IMR-90 (cell line): ENCODE measurements around the gene MAJIN. TPM values are rescaled to one million over a fixed set of nuclear protein-coding genes. Genes with fewer than 3 reads are reported as not detected.

ENCODE experiments used
- ATAC-seq: fragments of 200-7000 bp; cut with Tn5 transposase; 2 replicates; pipeline ENCODE4 v1.9.1; 2020; ENCODE audit warnings: low read depth, mild to moderate bottlenecking, moderate library complexity
- BruUV-seq: library from RNA; stranded (reverse); fragments of 400-500 nt; replicated peaks from 2 replicates; lab custom pipeline; 2021; lab: Mats Ljungman, UMichigan
- CTCF ChIA-PET: fragments of 300-600 bp; formaldehyde crosslinking; extraction: SDS; loops from one replicate; lab custom pipeline; 2021; ENCODE audit warnings: antibody characterized with exemption; lab: Yijun Ruan, JAX
- POLR2A ChIA-PET: fragments of 300-600 bp; sonication (Branson Sonifier 250); formaldehyde crosslinking; loops from one replicate; lab custom pipeline; 2022; ENCODE audit warnings: antibody characterized with exemption; ENCODE audit not compliant: unreplicated experiment; lab: Charles Lee
- DNase-seq: peaks from one replicate; pipeline ENCODE4 v3.0.0; 2013
- H2AFZ ChIP-seq: replicated peaks from 2 replicates; pipeline ENCODE3; 2013; ENCODE audit warnings: low read length, mild to moderate bottlenecking; ENCODE audit not compliant: poor library complexity
- H2AK5ac ChIP-seq: 2 replicates; pipeline ENCODE4 v1.6.1; 2013; ENCODE audit warnings: low read depth, low read length, inconsistent platforms
- H2AK9ac ChIP-seq: replicated peaks from 2 replicates; pipeline ENCODE3; 2013; ENCODE audit warnings: mild to moderate bottlenecking, low read depth, low read length, moderate library complexity; ENCODE audit not compliant: poor library complexity
- H2BK120ac ChIP-seq: 2 replicates; pipeline ENCODE4 v1.6.1; 2013; ENCODE audit warnings: low read depth, low read length, inconsistent platforms
- H2BK15ac ChIP-seq: 3 replicates; pipeline ENCODE4 v1.6.1; 2013; ENCODE audit warnings: low read depth, low read length, inconsistent platforms
- H2BK20ac ChIP-seq: 2 replicates; pipeline ENCODE4 v1.6.1; 2013; ENCODE audit warnings: low read depth, mild to moderate bottlenecking, inconsistent platforms, low read length, moderate library complexity
- H2BK5ac ChIP-seq: 2 replicates; pipeline ENCODE4 v1.6.1; 2013; ENCODE audit warnings: mild to moderate bottlenecking, low read depth, low read length, inconsistent platforms; ENCODE audit not compliant: poor library complexity, severe bottlenecking
- H3K14ac ChIP-seq: replicated peaks from 2 replicates; pipeline ENCODE4 v1.6.1; 2013; ENCODE audit warnings: low read depth, low read length, inconsistent platforms
- H3K18ac ChIP-seq: 2 replicates; pipeline ENCODE4 v1.6.1; 2013; ENCODE audit warnings: low read depth, low read length, control low read depth
- H3K23ac ChIP-seq: 2 replicates; pipeline ENCODE4 v1.6.1; 2013; ENCODE audit warnings: low read depth, low read length, inconsistent platforms
- H3K27ac ChIP-seq: 2 replicates; pipeline ENCODE4 v1.5.1; 2013; ENCODE audit warnings: mild to moderate bottlenecking, control low read depth, low read length; ENCODE audit not compliant: insufficient read depth
- H3K27me3 ChIP-seq: 2 replicates; pipeline ENCODE4 v1.6.1; 2013; ENCODE audit warnings: low read length; ENCODE audit not compliant: control insufficient read depth, insufficient read depth
- H3K36me3 ChIP-seq: 2 replicates; pipeline ENCODE4 v1.6.1; 2013; ENCODE audit warnings: low read length, mixed read lengths; ENCODE audit not compliant: control insufficient read depth, insufficient read depth
- H3K4ac ChIP-seq: 2 replicates; pipeline ENCODE4 v1.6.1; 2013; ENCODE audit warnings: low read depth, low read length, inconsistent platforms
- H3K4me1 ChIP-seq: 2 replicates; pipeline ENCODE4 v1.6.1; 2013; ENCODE audit warnings: low read length, mixed read lengths; ENCODE audit not compliant: control insufficient read depth, insufficient read depth
- H3K4me2 ChIP-seq: 2 replicates; pipeline ENCODE4 v1.6.1; 2013; ENCODE audit warnings: low read depth, mild to moderate bottlenecking, control low read depth, low read length, moderate library complexity
- H3K4me3 ChIP-seq: 2 replicates; pipeline ENCODE4 v1.5.1; 2013; ENCODE audit warnings: low read depth, mild to moderate bottlenecking, control low read depth, low read length, moderate library complexity; ENCODE audit not compliant: insufficient read depth
- H3K56ac ChIP-seq: 2 replicates; pipeline ENCODE4 v1.6.1; 2013; ENCODE audit warnings: low read length, inconsistent platforms; ENCODE audit not compliant: insufficient read depth; ENCODE audit errors: extremely low read depth
- H3K79me1 ChIP-seq, 2 experiments: 2 replicates each; pipeline ENCODE4 v1.6.1; 2013; ENCODE audit warnings: low read length in 2 of 2, inconsistent platforms in 1 of 2, low read depth in 1 of 2
- H3K9ac ChIP-seq: 2 replicates; pipeline ENCODE4 v1.6.1; 2013; ENCODE audit warnings: low read depth, low read length, control low read depth
- H3K9me1 ChIP-seq: 2 replicates; pipeline ENCODE4 v1.6.1; 2013; ENCODE audit warnings: low read length, inconsistent platforms; ENCODE audit not compliant: insufficient read depth
- H3K9me3 ChIP-seq: 2 replicates; pipeline ENCODE4 v1.6.1; 2013; ENCODE audit warnings: low read length; ENCODE audit not compliant: control insufficient read depth, insufficient read depth
- H4K20me1 ChIP-seq: 2 replicates; pipeline ENCODE4 v1.6.1; 2013; ENCODE audit warnings: low read length, inconsistent platforms; ENCODE audit not compliant: insufficient read depth
- H4K5ac ChIP-seq: 2 replicates; pipeline ENCODE4 v1.6.1; 2013; ENCODE audit warnings: mild to moderate bottlenecking, low read depth, low read length, control low read depth
- H4K8ac ChIP-seq, 2 experiments: 2 replicates each; pipeline ENCODE4 v1.6.1; 2013; ENCODE audit warnings: low read depth in 2 of 2, low read length in 2 of 2, control low read depth in 1 of 2, inconsistent platforms in 1 of 2
- H4K91ac ChIP-seq: 2 replicates; pipeline ENCODE4 v1.6.1; 2013; ENCODE audit warnings: low read depth, low read length, inconsistent platforms; ENCODE audit not compliant: insufficient read depth
- BHLHE40 ChIP-seq: fragments of 150-350 bp; IDR thresholded peaks from 2 replicates; pipeline ENCODE4 v1.6.1; 2016; ENCODE audit warnings: mild to moderate bottlenecking, low read depth, low read length
- CEBPB ChIP-seq: IDR thresholded peaks from 2 replicates; pipeline ENCODE4 v1.6.1; 2012; ENCODE audit warnings: low read depth, low read length, improper control_type of control experiment
- CHD1 ChIP-seq: IDR thresholded peaks from 2 replicates; pipeline ENCODE4 v1.6.1; 2012; ENCODE audit warnings: low read depth, low read length, improper control_type of control experiment
- FOS ChIP-seq: fragments of 150-350 bp; IDR thresholded peaks from 2 replicates; pipeline ENCODE4 v1.6.1; 2016; ENCODE audit warnings: low read depth, low read length
- MAFK ChIP-seq: IDR thresholded peaks from 2 replicates; pipeline ENCODE4 v1.6.1; 2012; ENCODE audit warnings: low read depth, low read length, improper control_type of control experiment
- MAZ ChIP-seq: IDR thresholded peaks from 2 replicates; pipeline ENCODE4 v1.6.1; 2012; ENCODE audit warnings: low read depth, mild to moderate bottlenecking, low read length, improper control_type of control experiment, moderate library complexity, borderline replicate concordance
- MXI1 ChIP-seq: IDR thresholded peaks from 2 replicates; pipeline ENCODE4 v1.6.1; 2012; ENCODE audit warnings: low read depth, mild to moderate bottlenecking, low read length, moderate library complexity, borderline replicate concordance
- NFE2L2 ChIP-seq: fragments of 150-350 bp; IDR thresholded peaks from 2 replicates; pipeline ENCODE4 v1.6.1; 2016; ENCODE audit warnings: low read depth, mild to moderate bottlenecking, low read length
- POLR2A ChIP-seq: IDR thresholded peaks from 2 replicates; pipeline ENCODE4 v1.6.1; 2012; ENCODE audit warnings: mild to moderate bottlenecking, low read depth, low read length
- RAD21 ChIP-seq: IDR thresholded peaks from 2 replicates; pipeline ENCODE4 v1.6.1; 2012; ENCODE audit warnings: low read length, improper control_type of control experiment
- RCOR1 ChIP-seq: IDR thresholded peaks from 2 replicates; pipeline ENCODE4 v1.6.1; 2012; ENCODE audit warnings: mild to moderate bottlenecking, low read length, improper control_type of control experiment; ENCODE audit not compliant: insufficient replicate concordance
- RFX5 ChIP-seq: IDR thresholded peaks from 2 replicates; pipeline ENCODE4 v1.8.0; 2012; ENCODE audit warnings: low read depth, mild to moderate bottlenecking, low read length, moderate library complexity
- SMC3 ChIP-seq: fragments of 150-350 bp; IDR thresholded peaks from 2 replicates; pipeline ENCODE4 v1.6.1; 2016; ENCODE audit warnings: low read depth, mild to moderate bottlenecking, antibody characterized with exemption, low read length, moderate library complexity
- USF2 ChIP-seq: fragments of 150-350 bp; IDR thresholded peaks from 2 replicates; pipeline ENCODE4 v1.6.1; 2017; ENCODE audit warnings: mild to moderate bottlenecking, antibody characterized with exemption, low read length, low read depth
- WGBS, 2 experiments: methylation state at CpG; one replicate each; pipeline versions ENCODE4 v1.1.5 to v1.1.7; 2013; ENCODE audit warnings: missing lambda C conversion rate in 2 of 2; ENCODE audit not compliant: insufficient read length in 1 of 2; ENCODE audit errors: extremely low coverage in 2 of 2; 5-methylcytosine and 5-hydroxymethylcytosine counted together
- dilution Hi-C: fragments of 300-500 bp; cut with HindIII; formaldehyde crosslinking; loops from one replicate; pipeline ENCODE4 v1.14.3; 2018; ENCODE audit warnings: low sequenced_read_pairs; ENCODE audit not compliant: unreplicated experiment
- in situ Hi-C: fragments of 300-500 bp; cut with MboI; formaldehyde crosslinking; loops from 3 replicates; pipeline ENCODE4 v1.14.3; 2019; ENCODE audit warnings: low sequenced_read_pairs, inconsistent platforms, mixed read lengths
- intact Hi-C: fragments of 100-400 bp; cut with micrococcal nuclease; formaldehyde crosslinking; loops from 2 replicates; pipeline ENCODE4 v1.10.0; 2022
- polyA plus RNA-seq, 3 experiments: library from polyadenylated mRNA; depleted of rRNA; stranded (reverse); fragments of >200 nt; gene quantifications; 2 replicates each; pipeline ENCODE4 v1.2.3, GENCODE V29; 2012; ENCODE audit warnings: low replicate concordance in 1 of 3
- total RNA-seq: library from RNA; depleted of rRNA; stranded (reverse); fragments of >200 nt; gene quantifications from 2 replicates; pipeline ENCODE4 v1.2.3, GENCODE V29; 2012
- TF ChIP-seq, protein P1 (sequence below): conservative IDR thresholded peaks from 2 replicates; pipeline ENCODE4 v1.5.1; 2012; ENCODE audit warnings: mild to moderate bottlenecking, low read depth, low read length, improper control_type of control experiment

MAJIN gene
- total and polyA plus RNA-seq, 2 of the 4 experiments (the other 2 are of a cell fraction), result not detected

DNA sequence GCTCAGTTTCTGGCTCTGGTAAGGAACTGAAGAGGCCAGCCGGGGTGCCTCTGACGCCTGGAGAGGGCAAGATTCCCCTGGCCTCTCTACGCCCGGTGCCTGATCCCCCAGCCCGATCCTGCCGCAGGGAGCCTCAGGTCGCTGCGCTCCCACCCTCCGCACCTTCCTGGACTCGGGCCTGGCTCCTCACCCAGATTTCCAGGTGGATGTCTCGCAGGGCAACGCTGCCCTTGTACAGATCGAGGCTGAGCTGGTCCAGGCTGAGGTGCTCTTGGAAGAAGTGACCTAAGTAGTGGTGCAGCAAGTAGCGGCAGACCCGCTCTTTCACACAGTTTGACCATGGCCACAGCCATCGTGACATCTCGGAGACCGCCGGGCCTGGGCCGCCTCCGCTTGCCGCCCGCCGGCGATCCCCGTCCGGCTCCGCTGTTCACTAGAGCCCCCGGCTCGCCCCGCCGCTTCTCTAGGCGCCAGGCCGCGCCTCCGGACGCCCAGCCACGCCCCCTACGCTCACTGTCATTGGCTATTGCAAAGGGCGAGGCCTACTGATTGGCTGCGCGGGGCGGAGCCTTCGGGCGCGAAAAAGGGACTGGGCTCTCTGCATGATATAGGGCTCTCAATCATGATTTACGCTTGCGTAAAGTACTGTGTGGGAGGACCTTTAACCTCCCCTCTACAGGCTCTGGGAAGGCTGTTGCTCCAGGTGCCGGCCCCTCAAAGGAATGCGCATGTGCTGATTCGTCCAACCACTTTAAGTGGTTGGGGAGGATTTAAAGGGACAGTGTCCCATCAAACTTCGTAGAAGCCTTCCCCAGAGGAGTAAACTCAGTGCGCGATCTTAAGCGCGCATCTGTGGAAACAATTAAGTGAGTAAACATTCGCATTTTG is 54.9 kb downstream of the MAJIN start, which contains the start of gene ATG2A:
TSS of gene ATG2A (minus strand) at position 435 of the 888 bp plus-strand sequence. CDS start at position 361, 74 bp downstream.
- peak within 1 kb of the TSS; percentile 69 for H3K27ac ChIP-seq
- H3K79me1 ChIP-seq, result peaks cover 7 to 26% of the 10 kb centered on the region in 2 experiments
- peak within 1 kb of the TSS; percentile 80 for H3K4me2 ChIP-seq
- peak within 1 kb of the TSS; percentile 71 for H2BK5ac ChIP-seq
- peaks cover 7% of the 10 kb centered on the region for H3K4me1 ChIP-seq
- H3K9me3 ChIP-seq, result no peaks in the 10 kb centered on the region
- WGBS, 2 experiments, result 0% methylated on average over 28 of the region's 57 CpGs; no CpG with 5 or more reads in 1 of the 2 experiments
- H3K27me3 ChIP-seq, result no peaks in the 10 kb centered on the region
- H2AFZ ChIP-seq, result peak within 1 kb of the TSS; percentile 91
- peak within 1 kb of the TSS; percentile 80 for H4K91ac ChIP-seq
- H3K36me3 ChIP-seq, result peaks cover 12% of the 10 kb centered on the region
- in situ Hi-C loops (no loop called here), intact Hi-C loops (loop anchor here (2.0 to 5.0 kb wide), 2 partner anchors 62 to 180 kb away; partner anchors contain the start of gene VPS51), dilution Hi-C loops (no loop called here)
- H3K9me1 ChIP-seq, result no peaks in the 10 kb centered on the region
- ATAC-seq, result peak; percentile 97
- peak within 1 kb of the TSS; percentile 97 for H2AK9ac ChIP-seq
- H3K56ac ChIP-seq, result peak within 1 kb of the TSS; percentile 74
- no peak within 1 kb of the TSS for H2BK20ac ChIP-seq
- POLR2A ChIA-PET, result no interaction called here
- no peak within 1 kb of the TSS for H2BK15ac ChIP-seq
- peak within 1 kb of the TSS; percentile 14; the same call in 1 of the 2 replicates for H3K18ac ChIP-seq
- peak within 1 kb of the TSS; percentile 41; the same call in 1 of the 2 replicates for H2BK120ac ChIP-seq
- H4K20me1 ChIP-seq, result no peaks in the 10 kb centered on the region; the same call in 1 of the 2 replicates
- peak within 1 kb of the TSS; percentile 91 for H2AK5ac ChIP-seq
- H4K8ac ChIP-seq, result peak within 1 kb of the TSS; percentile 28 to 93; a peak in 3 of 4 replicates
- BruUV-seq, result no TSS peak
- peak within 1 kb of the TSS; percentile 82 for H3K9ac ChIP-seq
- H4K5ac ChIP-seq, result peak within 1 kb of the TSS; percentile 61
- peak within 1 kb of the TSS; percentile 92 for H3K14ac ChIP-seq
- peak within 1 kb of the TSS; percentile 78 for H3K4me3 ChIP-seq
- peak within 1 kb of the TSS; percentile 93 for H3K23ac ChIP-seq
- peak; percentile 100 for DNase-seq
- peak within 1 kb of the TSS; percentile 89 for H3K4ac ChIP-seq
- CTCF ChIA-PET, result no interaction called here
- TF ChIP-seq USF2 (no peak), RCOR1 (peak; percentile 74), MAZ (peak; percentile 77; the same call in 1 of the 2 replicates), RAD21 (no peak), SMC3 (no peak), NFE2L2 (no peak), CHD1 (no peak; the same call in 1 of the 2 replicates), BHLHE40 (peak; percentile 44; the same call in 1 of the 2 replicates), MXI1 (peak; percentile 83), POLR2A (peak; percentile 89), CEBPB (peak; percentile 94), RFX5 (no peak), FOS (no peak), MAFK (no peak)
- TF ChIP-seq, protein P1, sequence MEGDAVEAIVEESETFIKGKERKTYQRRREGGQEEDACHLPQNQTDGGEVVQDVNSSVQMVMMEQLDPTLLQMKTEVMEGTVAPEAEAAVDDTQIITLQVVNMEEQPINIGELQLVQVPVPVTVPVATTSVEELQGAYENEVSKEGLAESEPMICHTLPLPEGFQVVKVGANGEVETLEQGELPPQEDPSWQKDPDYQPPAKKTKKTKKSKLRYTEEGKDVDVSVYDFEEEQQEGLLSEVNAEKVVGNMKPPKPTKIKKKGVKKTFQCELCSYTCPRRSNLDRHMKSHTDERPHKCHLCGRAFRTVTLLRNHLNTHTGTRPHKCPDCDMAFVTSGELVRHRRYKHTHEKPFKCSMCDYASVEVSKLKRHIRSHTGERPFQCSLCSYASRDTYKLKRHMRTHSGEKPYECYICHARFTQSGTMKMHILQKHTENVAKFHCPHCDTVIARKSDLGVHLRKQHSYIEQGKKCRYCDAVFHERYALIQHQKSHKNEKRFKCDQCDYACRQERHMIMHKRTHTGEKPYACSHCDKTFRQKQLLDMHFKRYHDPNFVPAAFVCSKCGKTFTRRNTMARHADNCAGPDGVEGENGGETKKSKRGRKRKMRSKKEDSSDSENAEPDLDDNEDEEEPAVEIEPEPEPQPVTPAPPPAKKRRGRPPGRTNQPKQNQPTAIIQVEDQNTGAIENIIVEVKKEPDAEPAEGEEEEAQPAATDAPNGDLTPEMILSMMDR, result no peak
